Measurements from ENCODE around the gene ATAD5. TPM values are rescaled to one million over a fixed set of nuclear protein-coding genes. Genes with fewer than 3 reads are reported as not detected.

The ATAD5 gene
- total RNA-seq, 1 donor from 2014 or later: 6.4 TPM

GRCh38 chr17:30864636-30865035 lies 32.9 kb downstream of the ATAD5 start:
- H3K27me3 Mint-ChIP-seq (ENCODE audit: unreplicated experiment): no peaks in the 10 kb centered on the region
- DNase-seq: no peak
- H3K4me3 Mint-ChIP-seq (ENCODE audit: unreplicated experiment): no peak overlapping the region
- TF ChIP-seq CTCF (IDR thresholded peaks at IDR 0.05; ENCODE audit: partially characterized antibody, unreplicated experiment): no peak
- H3K9me3 Mint-ChIP-seq (ENCODE audit: unreplicated experiment): no peaks in the 10 kb centered on the region
- no peak overlapping the region for H3K27ac Mint-ChIP-seq (ENCODE audit: unreplicated experiment)
- no peaks in the 10 kb centered on the region for H3K36me3 Mint-ChIP-seq (ENCODE audit: unreplicated experiment)
- no peaks in the 10 kb centered on the region for H3K4me1 Mint-ChIP-seq (ENCODE audit: low read depth, unreplicated experiment)

- Mint-ChIP-seq H3K9me3 (ENCODE audit: unreplicated experiment) (no peaks in the 10 kb centered on the region), H3K4me3 (ENCODE audit: unreplicated experiment) (no peak overlapping the region), H3K36me3 (ENCODE audit: unreplicated experiment) (no peaks in the 10 kb centered on the region), H3K27ac (ENCODE audit: unreplicated experiment) (no peak overlapping the region), H3K4me1 (ENCODE audit: low read depth, unreplicated experiment) (no peaks in the 10 kb centered on the region), H3K27me3 (ENCODE audit: unreplicated experiment) (no peaks in the 10 kb centered on the region)
- DNase-seq: no peak
- no peak for TF ChIP-seq CTCF (IDR thresholded peaks at IDR 0.05; ENCODE audit: partially characterized antibody, unreplicated experiment)
Measured at GRCh38 chr17:30869005-30869404, 37.2 kb downstream of the ATAD5 start.

- DNase-seq: no peak
- no peak overlapping the region for H3K4me3 Mint-ChIP-seq (ENCODE audit: unreplicated experiment)
Measured at GRCh38 chr17:30886187-30886586, 54.4 kb downstream of the ATAD5 start.

GRCh38 chr17:30894236-30894635 lies 62.5 kb downstream of the ATAD5 start:
- Mint-ChIP-seq H3K36me3 (ENCODE audit: unreplicated experiment) (no peaks in the 10 kb centered on the region), H3K4me3 (ENCODE audit: unreplicated experiment) (no peak overlapping the region), H3K4me1 (ENCODE audit: low read depth, unreplicated experiment) (no peaks in the 10 kb centered on the region), H3K9me3 (ENCODE audit: unreplicated experiment) (no peaks in the 10 kb centered on the region), H3K27me3 (ENCODE audit: unreplicated experiment) (no peaks in the 10 kb centered on the region), H3K27ac (ENCODE audit: unreplicated experiment) (no peak overlapping the region)
- TF ChIP-seq CTCF (IDR thresholded peaks at IDR 0.05; ENCODE audit: partially characterized antibody, unreplicated experiment): no peak
- no peak for DNase-seq

More at GRCh38 chr17:30886187-30886586, 54.4 kb downstream of the ATAD5 start:
- Mint-ChIP-seq H3K4me1 (ENCODE audit: low read depth, unreplicated experiment) (no peaks in the 10 kb centered on the region), H3K9me3 (ENCODE audit: unreplicated experiment) (no peaks in the 10 kb centered on the region), H3K27ac (ENCODE audit: unreplicated experiment) (no peak overlapping the region), H3K36me3 (ENCODE audit: unreplicated experiment) (no peaks in the 10 kb centered on the region), H3K27me3 (ENCODE audit: unreplicated experiment) (no peaks in the 10 kb centered on the region)
- no peak for TF ChIP-seq CTCF (IDR thresholded peaks at IDR 0.05; ENCODE audit: partially characterized antibody, unreplicated experiment)

GRCh38 chr17:30897311-30897710 lies 65.5 kb downstream of the ATAD5 start:
- TF ChIP-seq CTCF (IDR thresholded peaks at IDR 0.05; ENCODE audit: partially characterized antibody, unreplicated experiment): no peak
- Mint-ChIP-seq H3K4me3 (ENCODE audit: unreplicated experiment) (no peak overlapping the region), H3K36me3 (ENCODE audit: unreplicated experiment) (no peaks in the 10 kb centered on the region), H3K27me3 (ENCODE audit: unreplicated experiment) (no peaks in the 10 kb centered on the region), H3K4me1 (ENCODE audit: low read depth, unreplicated experiment) (no peaks in the 10 kb centered on the region), H3K27ac (ENCODE audit: unreplicated experiment) (no peak overlapping the region), H3K9me3 (ENCODE audit: unreplicated experiment) (no peaks in the 10 kb centered on the region)
- DNase-seq: no peak
